Neural cell (in vitro differentiated cells): ENCODE measurements around the gene SLC10A1. TPM values are rescaled to one million over a fixed set of nuclear protein-coding genes. Genes with fewer than 3 reads are reported as not detected.

Source experiments
- H2AFZ ChIP-seq: fragments of 200-600, 300-800 bp; sonication (generic), shearing (Covaris generic); 2 replicates; pipeline ENCODE4 v1.6.0; 2014; ENCODE audit warnings: low read depth, mild to moderate bottlenecking, antibody characterized with exemption, low read length, moderate library complexity
- H3F3A ChIP-seq: fragments of 200-600 bp; shearing (Covaris generic); 2 replicates; pipeline ENCODE4 v1.6.1; 2016; ENCODE audit warnings: mild to moderate bottlenecking, moderate library complexity, mixed read lengths, antibody characterized with exemption, low read length; ENCODE audit not compliant: insufficient read depth, poor library complexity, severe bottlenecking
- H3K27ac ChIP-seq: fragments of 200-600, 300-800 bp; sonication (generic), shearing (Covaris generic); 2 replicates; pipeline ENCODE4 v1.5.1; 2014; ENCODE audit warnings: mild to moderate bottlenecking, low read length, moderate library complexity
- H3K27me3 ChIP-seq: fragments of 300-800, 200-600 bp; sonication (generic), shearing (Covaris generic); 2 replicates; pipeline ENCODE4 v1.6.0; 2014; ENCODE audit warnings: mild to moderate bottlenecking, low read depth, low read length, moderate library complexity; ENCODE audit not compliant: insufficient read depth
- H3K36me3 ChIP-seq: fragments of 300-800, 200-600 bp; sonication (generic), shearing (Covaris generic); 2 replicates; pipeline ENCODE4 v1.5.1; 2014; ENCODE audit warnings: mild to moderate bottlenecking, antibody characterized with exemption, low read length, moderate library complexity; ENCODE audit not compliant: insufficient read depth
- H3K4me2 ChIP-seq: fragments of 300-800, 200-600 bp; sonication (generic), shearing (Covaris generic); 2 replicates; pipeline ENCODE4 v1.6.0; 2014; ENCODE audit warnings: mild to moderate bottlenecking, low read length
- H3K4me3 ChIP-seq: fragments of 300-800, 200-600 bp; sonication (generic), shearing (Covaris generic); 2 replicates; pipeline ENCODE4 v1.5.1; 2014; ENCODE audit warnings: mild to moderate bottlenecking, low read length, moderate library complexity
- H3K79me2 ChIP-seq: fragments of 200-600 bp; shearing (Covaris generic); replicated peaks from 2 replicates; pipeline ENCODE4 v1.6.0; 2014; ENCODE audit warnings: mild to moderate bottlenecking, low read length, moderate library complexity; ENCODE audit not compliant: insufficient read depth
- H3K9ac ChIP-seq: fragments of 300-800, 200-600 bp; sonication (generic), shearing (Covaris generic); 2 replicates; pipeline ENCODE4 v1.6.1; 2016; ENCODE audit warnings: mild to moderate bottlenecking, low read length, mixed read lengths
- H3K9me2 ChIP-seq: fragments of 200-600 bp; shearing (Covaris generic); 2 replicates; pipeline ENCODE4 v1.6.1; 2016; ENCODE audit warnings: mild to moderate bottlenecking, low read length, mixed read lengths; ENCODE audit not compliant: insufficient read depth
- H3K9me3 ChIP-seq: fragments of 200-600, 300-800 bp; sonication (generic), shearing (Covaris generic); 2 replicates; pipeline ENCODE4 v1.6.1; 2016; ENCODE audit warnings: mild to moderate bottlenecking, mixed run types, low read length, moderate library complexity, mixed read lengths
- H4K20me1 ChIP-seq: fragments of 200-600 bp; shearing (Covaris generic); 2 replicates; pipeline ENCODE4 v1.6.1; 2016; ENCODE audit warnings: mild to moderate bottlenecking, mixed run types; ENCODE audit not compliant: insufficient read depth
- EP300 ChIP-seq: fragments of 450-650 bp; conservative IDR thresholded peaks from 2 replicates; pipeline ENCODE4 v1.6.1; 2014; ENCODE audit warnings: antibody characterized with exemption, mild to moderate bottlenecking, moderate library complexity; ENCODE audit not compliant: poor library complexity, severe bottlenecking
- EZH2 ChIP-seq: fragments of 200-600, 300-800 bp; shearing (Covaris generic), sonication (generic); IDR thresholded peaks from 2 replicates; pipeline ENCODE4 v1.6.1; 2014; ENCODE audit warnings: antibody characterized with exemption, low read length, borderline replicate concordance, mild to moderate bottlenecking; ENCODE audit not compliant: insufficient read depth, poor library complexity, severe bottlenecking
- MXI1 ChIP-seq: fragments of 450-650 bp; conservative IDR thresholded peaks from 2 replicates; pipeline ENCODE4 v1.6.1; 2014; ENCODE audit warnings: antibody characterized with exemption, mild to moderate bottlenecking; ENCODE audit not compliant: poor library complexity, severe bottlenecking
- POLR2AphosphoS5 ChIP-seq: IDR thresholded peaks from 2 replicates; pipeline ENCODE4 v1.6.1; 2012
- RAD21 ChIP-seq: fragments of 450-650 bp; conservative IDR thresholded peaks from 2 replicates; pipeline ENCODE4 v1.6.1; 2014; ENCODE audit warnings: antibody characterized with exemption, mild to moderate bottlenecking, moderate library complexity
- SMC3 ChIP-seq: fragments of 450-650 bp; conservative IDR thresholded peaks from 2 replicates; pipeline ENCODE4 v1.6.1; 2014; ENCODE audit warnings: antibody characterized with exemption, mild to moderate bottlenecking, moderate library complexity; ENCODE audit not compliant: poor library complexity
- TAF1 ChIP-seq: IDR thresholded peaks from 2 replicates; pipeline ENCODE4 v1.6.1; 2012; ENCODE audit warnings: low read depth
- polyA plus RNA-seq: library from polyadenylated mRNA; depleted of rRNA; stranded (reverse); fragments of >200 nt; gene quantifications from 2 replicates; pipeline ENCODE4 v1.2.3, GENCODE V29; 2014
- TF ChIP-seq, protein P1 (sequence below): fragments of 450-650 bp; IDR thresholded peaks from 2 replicates; pipeline ENCODE4 v1.5.1; 2014; ENCODE audit warnings: antibody characterized with exemption, mild to moderate bottlenecking, moderate library complexity; ENCODE audit not compliant: poor library complexity, severe bottlenecking
- TF ChIP-seq, protein P2 (sequence below): IDR thresholded peaks from 2 replicates; pipeline ENCODE4 v1.6.1; 2012; ENCODE audit warnings: borderline replicate concordance

The SLC10A1 gene
- polyA plus RNA-seq, 1 donor from 2014 or later = not detected

DNA sequence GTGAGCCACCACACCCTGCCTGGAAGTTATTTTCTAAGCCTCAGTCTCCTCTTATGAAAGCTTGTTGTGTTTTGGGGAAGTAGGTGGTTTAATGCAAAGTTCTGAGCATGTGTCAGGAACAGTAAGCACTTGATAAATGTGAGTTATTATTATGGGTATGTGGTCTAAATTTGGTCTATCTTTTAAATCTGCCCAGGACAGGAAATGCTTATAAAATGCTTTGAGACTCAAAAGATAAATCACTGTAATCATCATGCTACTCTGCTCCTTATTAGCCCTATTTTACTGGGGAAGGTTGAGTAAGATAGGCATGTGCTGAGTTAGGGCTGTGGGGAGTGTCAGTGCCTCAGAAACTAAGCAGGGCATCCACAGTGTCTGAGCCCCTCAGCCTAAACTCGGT is 43.2 kb downstream of the SLC10A1 start:
- no peaks in the 10 kb centered on the region for H4K20me1 ChIP-seq
- no peaks in the 10 kb centered on the region for H3K27me3 ChIP-seq
- no peaks in the 10 kb centered on the region for H3K9me3 ChIP-seq
- no peaks in the 10 kb centered on the region for H3K9me2 ChIP-seq
- no peak overlapping the region for H3K4me3 ChIP-seq
- H3K9ac ChIP-seq = no peak overlapping the region
- no peaks in the 10 kb centered on the region for H3K79me2 ChIP-seq
- no peaks in the 10 kb centered on the region for H3K36me3 ChIP-seq
- no peak overlapping the region for H3K4me2 ChIP-seq
- no peak for TF ChIP-seq SMC3
- TF ChIP-seq RAD21 = no peak
- TF ChIP-seq EZH2 = no peak
- TF ChIP-seq, protein P1, sequence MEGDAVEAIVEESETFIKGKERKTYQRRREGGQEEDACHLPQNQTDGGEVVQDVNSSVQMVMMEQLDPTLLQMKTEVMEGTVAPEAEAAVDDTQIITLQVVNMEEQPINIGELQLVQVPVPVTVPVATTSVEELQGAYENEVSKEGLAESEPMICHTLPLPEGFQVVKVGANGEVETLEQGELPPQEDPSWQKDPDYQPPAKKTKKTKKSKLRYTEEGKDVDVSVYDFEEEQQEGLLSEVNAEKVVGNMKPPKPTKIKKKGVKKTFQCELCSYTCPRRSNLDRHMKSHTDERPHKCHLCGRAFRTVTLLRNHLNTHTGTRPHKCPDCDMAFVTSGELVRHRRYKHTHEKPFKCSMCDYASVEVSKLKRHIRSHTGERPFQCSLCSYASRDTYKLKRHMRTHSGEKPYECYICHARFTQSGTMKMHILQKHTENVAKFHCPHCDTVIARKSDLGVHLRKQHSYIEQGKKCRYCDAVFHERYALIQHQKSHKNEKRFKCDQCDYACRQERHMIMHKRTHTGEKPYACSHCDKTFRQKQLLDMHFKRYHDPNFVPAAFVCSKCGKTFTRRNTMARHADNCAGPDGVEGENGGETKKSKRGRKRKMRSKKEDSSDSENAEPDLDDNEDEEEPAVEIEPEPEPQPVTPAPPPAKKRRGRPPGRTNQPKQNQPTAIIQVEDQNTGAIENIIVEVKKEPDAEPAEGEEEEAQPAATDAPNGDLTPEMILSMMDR = no peak
- no peak for TF ChIP-seq MXI1
- TF ChIP-seq EP300 = no peak
- TF ChIP-seq POLR2AphosphoS5 = no peak
- TF ChIP-seq, protein P2, sequence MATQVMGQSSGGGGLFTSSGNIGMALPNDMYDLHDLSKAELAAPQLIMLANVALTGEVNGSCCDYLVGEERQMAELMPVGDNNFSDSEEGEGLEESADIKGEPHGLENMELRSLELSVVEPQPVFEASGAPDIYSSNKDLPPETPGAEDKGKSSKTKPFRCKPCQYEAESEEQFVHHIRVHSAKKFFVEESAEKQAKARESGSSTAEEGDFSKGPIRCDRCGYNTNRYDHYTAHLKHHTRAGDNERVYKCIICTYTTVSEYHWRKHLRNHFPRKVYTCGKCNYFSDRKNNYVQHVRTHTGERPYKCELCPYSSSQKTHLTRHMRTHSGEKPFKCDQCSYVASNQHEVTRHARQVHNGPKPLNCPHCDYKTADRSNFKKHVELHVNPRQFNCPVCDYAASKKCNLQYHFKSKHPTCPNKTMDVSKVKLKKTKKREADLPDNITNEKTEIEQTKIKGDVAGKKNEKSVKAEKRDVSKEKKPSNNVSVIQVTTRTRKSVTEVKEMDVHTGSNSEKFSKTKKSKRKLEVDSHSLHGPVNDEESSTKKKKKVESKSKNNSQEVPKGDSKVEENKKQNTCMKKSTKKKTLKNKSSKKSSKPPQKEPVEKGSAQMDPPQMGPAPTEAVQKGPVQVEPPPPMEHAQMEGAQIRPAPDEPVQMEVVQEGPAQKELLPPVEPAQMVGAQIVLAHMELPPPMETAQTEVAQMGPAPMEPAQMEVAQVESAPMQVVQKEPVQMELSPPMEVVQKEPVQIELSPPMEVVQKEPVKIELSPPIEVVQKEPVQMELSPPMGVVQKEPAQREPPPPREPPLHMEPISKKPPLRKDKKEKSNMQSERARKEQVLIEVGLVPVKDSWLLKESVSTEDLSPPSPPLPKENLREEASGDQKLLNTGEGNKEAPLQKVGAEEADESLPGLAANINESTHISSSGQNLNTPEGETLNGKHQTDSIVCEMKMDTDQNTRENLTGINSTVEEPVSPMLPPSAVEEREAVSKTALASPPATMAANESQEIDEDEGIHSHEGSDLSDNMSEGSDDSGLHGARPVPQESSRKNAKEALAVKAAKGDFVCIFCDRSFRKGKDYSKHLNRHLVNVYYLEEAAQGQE = no peak
- no peak for TF ChIP-seq TAF1
- H2AFZ ChIP-seq = no peak overlapping the region
- no peaks in the 10 kb centered on the region for H3F3A ChIP-seq
- H3K27ac ChIP-seq = no peak overlapping the region

- Histone ChIP-seq H3K27me3 (no peaks in the 10 kb centered on the region), H2AFZ (no peak overlapping the region), H3K4me2 (no peak overlapping the region), H3K9me2 (no peaks in the 10 kb centered on the region), H3K36me3 (no peaks in the 10 kb centered on the region), H3K4me3 (no peak overlapping the region), H3F3A (no peaks in the 10 kb centered on the region), H4K20me1 (no peaks in the 10 kb centered on the region), H3K9me3 (no peaks in the 10 kb centered on the region), H3K27ac (no peak overlapping the region), H3K9ac (no peak overlapping the region), H3K79me2 (no peaks in the 10 kb centered on the region)
- TF ChIP-seq TAF1 (no peak), MXI1 (no peak)
Measured at GRCh38 chr14:69752773-69753172, 44.3 kb downstream of the SLC10A1 start.

- H3K9ac ChIP-seq = no peak overlapping the region
- no peak overlapping the region for H3K4me2 ChIP-seq
- H3K9me2 ChIP-seq = no peaks in the 10 kb centered on the region
- no peaks in the 10 kb centered on the region for H3K9me3 ChIP-seq
- no peaks in the 10 kb centered on the region for H3F3A ChIP-seq
- TF ChIP-seq, protein P1 = no peak
- TF ChIP-seq, protein P2 = no peak
- no peak for TF ChIP-seq RAD21
- no peak for TF ChIP-seq SMC3
- no peak for TF ChIP-seq MXI1
- no peak for TF ChIP-seq TAF1
- TF ChIP-seq POLR2AphosphoS5 = no peak
- TF ChIP-seq EZH2 = no peak
- no peak for TF ChIP-seq EP300
- H3K27me3 ChIP-seq = no peaks in the 10 kb centered on the region
- H3K79me2 ChIP-seq = no peaks in the 10 kb centered on the region
- no peaks in the 10 kb centered on the region for H4K20me1 ChIP-seq
- no peak overlapping the region for H3K4me3 ChIP-seq
- no peaks in the 10 kb centered on the region for H3K36me3 ChIP-seq
- H3K27ac ChIP-seq = no peak overlapping the region
- H2AFZ ChIP-seq = no peak overlapping the region
Measured at GRCh38 chr14:69750495-69750894, 46.5 kb downstream of the SLC10A1 start.
